Karpas-422 (cell line): ENCODE measurements around the gene CUZD1. TPM values are rescaled to one million over a fixed set of nuclear protein-coding genes. Genes with fewer than 3 reads are reported as not detected.

Source experiments
- DNase-seq: peaks from one replicate; pipeline ENCODE4 v3.0.0-alpha.2; 2015
- H2AFZ ChIP-seq: fragments of 200-600 bp; sonication (generic); 2 replicates; pipeline ENCODE4 v1.6.1; 2014; ENCODE audit warnings: antibody characterized with exemption, low read length, mixed read lengths
- H3K27ac ChIP-seq: fragments of 200-600 bp; sonication (generic); 2 replicates; pipeline ENCODE4 v1.5.1; 2014; ENCODE audit warnings: mild to moderate bottlenecking, low read length, moderate library complexity
- H3K27me3 ChIP-seq: fragments of 200-600 bp; sonication (generic); 2 replicates; pipeline ENCODE4 v1.6.1; 2014; ENCODE audit warnings: low read length, mixed read lengths
- H3K36me3 ChIP-seq: fragments of 200-600 bp; sonication (generic); 2 replicates; pipeline ENCODE4 v1.6.1; 2014; ENCODE audit warnings: low read length, mixed read lengths; ENCODE audit not compliant: insufficient read depth
- H3K4me1 ChIP-seq: fragments of 200-600 bp; sonication (generic); 2 replicates; pipeline ENCODE4 v1.6.1; 2014; ENCODE audit warnings: mild to moderate bottlenecking, low read length, mixed read lengths
- H3K4me2 ChIP-seq: fragments of 200-600 bp; sonication (generic); 2 replicates; pipeline ENCODE4 v1.6.1; 2014; ENCODE audit warnings: low read length, low read depth, mild to moderate bottlenecking; ENCODE audit not compliant: poor library complexity, severe bottlenecking
- H3K4me3 ChIP-seq: fragments of 200-600 bp; sonication (generic); 2 replicates; pipeline ENCODE4 v1.5.1; 2014; ENCODE audit warnings: mild to moderate bottlenecking, antibody characterized with exemption, low read length, mixed read lengths
- H3K79me2 ChIP-seq: fragments of 200-600 bp; sonication (generic); 2 replicates; pipeline ENCODE4 v1.6.1; 2014; ENCODE audit warnings: mild to moderate bottlenecking, low read length, mixed read lengths
- H3K9ac ChIP-seq: fragments of 200-600 bp; sonication (generic); 2 replicates; pipeline ENCODE4 v1.6.0; 2014; ENCODE audit warnings: low read length
- H3K9me2 ChIP-seq: fragments of 200-600 bp; sonication (generic), shearing (Covaris generic); replicated peaks from 2 replicates; pipeline ENCODE4 v1.6.0; 2014; ENCODE audit warnings: mild to moderate bottlenecking, low read length, moderate library complexity; ENCODE audit not compliant: insufficient read depth
- H3K9me3 ChIP-seq: fragments of 300-700, 200-600 bp; sonication (generic); 2 replicates; pipeline ENCODE4 v1.6.1; 2014; ENCODE audit warnings: low read length, mixed read lengths
- H4K20me1 ChIP-seq: fragments of 200-600 bp; sonication (generic); 2 replicates; pipeline ENCODE4 v1.6.1; 2014; ENCODE audit warnings: mild to moderate bottlenecking, antibody characterized with exemption, low read length, low read depth; ENCODE audit not compliant: insufficient read depth
- total RNA-seq: library from RNA; depleted of rRNA; stranded (reverse); fragments of >200 nt; shearing (Covaris generic); gene quantifications from 2 replicates; pipeline ENCODE4 v1.2.3, GENCODE V29; 2014; ENCODE audit warnings: low replicate concordance

CUZD1 gene
- total RNA-seq, 1 experiment from 2014 or later: 1.2 TPM

GRCh38 chr10:122850705-122851640 lies 5.3 kb upstream of the CUZD1 start:
- Histone ChIP-seq H3K27me3 (no peaks in the 10 kb centered on the region), H3K9me2 (no peaks in the 10 kb centered on the region), H2AFZ (no peak overlapping the region), H3K27ac (no peak overlapping the region), H3K36me3 (peaks cover 6% of the 10 kb centered on the region), H3K4me2 (no peak overlapping the region), H4K20me1 (no peaks in the 10 kb centered on the region), H3K9me3 (no peaks in the 10 kb centered on the region), H3K9ac (no peak overlapping the region), H3K4me1 (no peaks in the 10 kb centered on the region), H3K4me3 (no peak overlapping the region), H3K79me2 (peaks cover 21% of the 10 kb centered on the region; the same call in 1 of the 2 replicates)
- no peak for DNase-seq

- Histone ChIP-seq H3K27ac (no peak overlapping the region), H3K4me1 (no peaks in the 10 kb centered on the region), H2AFZ (no peak overlapping the region), H3K4me2 (no peak overlapping the region), H3K79me2 (peaks cover 15% of the 10 kb centered on the region; the same call in 1 of the 2 replicates), H3K9me2 (no peaks in the 10 kb centered on the region), H3K4me3 (no peak overlapping the region), H3K9ac (no peak overlapping the region), H3K27me3 (no peaks in the 10 kb centered on the region), H3K36me3 (peaks cover 6% of the 10 kb centered on the region), H3K9me3 (no peaks in the 10 kb centered on the region), H4K20me1 (no peaks in the 10 kb centered on the region)
- DNase-seq: no peak
These were observed 4.4 kb upstream of the CUZD1 start for GRCh38 chr10:122849900-122850605.

- no peak for DNase-seq
- no peak overlapping the region for H3K9ac ChIP-seq
- no peak overlapping the region for H3K4me2 ChIP-seq
- H3K36me3 ChIP-seq: peaks cover 6% of the 10 kb centered on the region
- no peaks in the 10 kb centered on the region for H4K20me1 ChIP-seq
- H2AFZ ChIP-seq: no peak overlapping the region
- H3K4me1 ChIP-seq: no peaks in the 10 kb centered on the region
- no peaks in the 10 kb centered on the region for H3K27me3 ChIP-seq
- no peak overlapping the region for H3K27ac ChIP-seq
- H3K9me2 ChIP-seq: no peaks in the 10 kb centered on the region
- no peaks in the 10 kb centered on the region for H3K9me3 ChIP-seq
- peaks cover 9% of the 10 kb centered on the region; the same call in 1 of the 2 replicates for H3K79me2 ChIP-seq
- no peak overlapping the region for H3K4me3 ChIP-seq
These were observed 3.4 kb upstream of the CUZD1 start for GRCh38 chr10:122849090-122849489.

- Histone ChIP-seq H3K4me2 (no peak overlapping the region), H3K4me3 (no peak overlapping the region), H2AFZ (no peak overlapping the region), H3K9ac (no peak overlapping the region), H4K20me1 (no peaks in the 10 kb centered on the region), H3K9me2 (no peaks in the 10 kb centered on the region), H3K27ac (no peak overlapping the region), H3K9me3 (no peaks in the 10 kb centered on the region), H3K27me3 (no peaks in the 10 kb centered on the region), H3K79me2 (peaks cover 6% of the 10 kb centered on the region; the same call in 1 of the 2 replicates), H3K36me3 (peaks cover 6% of the 10 kb centered on the region; the same call in 1 of the 2 replicates), H3K4me1 (no peaks in the 10 kb centered on the region)
- DNase-seq: no peak
These were observed 2.3 kb upstream of the CUZD1 start for GRCh38 chr10:122847782-122848604.

- no peak overlapping the region for H3K4me3 ChIP-seq
- H2AFZ ChIP-seq: no peak overlapping the region
- H3K79me2 ChIP-seq: no peaks in the 10 kb centered on the region
- no peaks in the 10 kb centered on the region for H3K9me3 ChIP-seq
- no peak for DNase-seq
- H3K27me3 ChIP-seq: no peaks in the 10 kb centered on the region
- H3K27ac ChIP-seq: no peak overlapping the region
- no peak overlapping the region for H3K9ac ChIP-seq
- H3K4me2 ChIP-seq: no peak overlapping the region
- no peaks in the 10 kb centered on the region for H3K36me3 ChIP-seq
- H3K9me2 ChIP-seq: no peaks in the 10 kb centered on the region
- no peaks in the 10 kb centered on the region for H4K20me1 ChIP-seq
- no peaks in the 10 kb centered on the region for H3K4me1 ChIP-seq
These were observed 1.5 kb downstream of the CUZD1 start for GRCh38 chr10:122844146-122844545.

GRCh38 chr10:122841569-122841968 lies 4.1 kb downstream of the CUZD1 start:
- H3K9me2 ChIP-seq: no peaks in the 10 kb centered on the region
- no peaks in the 10 kb centered on the region for H3K4me1 ChIP-seq
- no peaks in the 10 kb centered on the region for H3K27me3 ChIP-seq
- H3K4me3 ChIP-seq: no peak overlapping the region
- no peak for DNase-seq
- H2AFZ ChIP-seq: no peak overlapping the region
- no peaks in the 10 kb centered on the region for H4K20me1 ChIP-seq
- H3K79me2 ChIP-seq: no peaks in the 10 kb centered on the region
- H3K36me3 ChIP-seq: 0 out of 2 replicates have a peak, but pooled peaks cover 5% of the 10 kb centered on the region
- H3K4me2 ChIP-seq: no peak overlapping the region
- no peak overlapping the region for H3K27ac ChIP-seq
- H3K9me3 ChIP-seq: no peaks in the 10 kb centered on the region
- no peak overlapping the region for H3K9ac ChIP-seq

- no peak overlapping the region for H2AFZ ChIP-seq
- DNase-seq: no peak
- no peaks in the 10 kb centered on the region for H3K4me1 ChIP-seq
- H4K20me1 ChIP-seq: no peaks in the 10 kb centered on the region
- 0 out of 2 replicates have a peak, but pooled peaks cover 5% of the 10 kb centered on the region for H3K36me3 ChIP-seq
- no peak overlapping the region for H3K4me2 ChIP-seq
- H3K27ac ChIP-seq: no peak overlapping the region
- no peaks in the 10 kb centered on the region for H3K9me3 ChIP-seq
- no peak overlapping the region for H3K4me3 ChIP-seq
- H3K9ac ChIP-seq: no peak overlapping the region
- H3K27me3 ChIP-seq: no peaks in the 10 kb centered on the region
- H3K9me2 ChIP-seq: no peaks in the 10 kb centered on the region
- no peaks in the 10 kb centered on the region for H3K79me2 ChIP-seq
These were observed 6.2 kb downstream of the CUZD1 start for GRCh38 chr10:122839505-122839904.
